HEK293T (cell line): ENCODE measurements around the gene MSGN1.

Experiments
- CTCF ChIA-PET: fragments of 350-600 bp; formaldehyde crosslinking; extraction: SDS; loops from one replicate; lab custom pipeline; 2021; ENCODE audit warnings: antibody characterized with exemption, inconsistent platforms; lab: Yijun Ruan, JAX
- POLR2A ChIA-PET: fragments of 350-600 bp; formaldehyde crosslinking; extraction: SDS; loops from one replicate; lab custom pipeline; 2020; ENCODE audit warnings: antibody characterized with exemption, inconsistent platforms; lab: Yijun Ruan, JAX
- DNase-seq: peaks from one replicate; pipeline ENCODE4 v3.0.0; 2012; ENCODE audit warnings: mixed read lengths; ENCODE audit errors: extremely low spot score
- ARNT ChIP-seq: fragments of 450-650 bp; IDR thresholded peaks from 2 replicates; pipeline ENCODE4 v1.6.1; 2017; ENCODE audit warnings: mild to moderate bottlenecking
- BHLHE40 ChIP-seq: fragments of 450-650 bp; IDR thresholded peaks from 2 replicates; pipeline ENCODE4 v1.6.1; 2016; ENCODE audit warnings: mild to moderate bottlenecking, moderate library complexity, borderline replicate concordance
- CTBP1 ChIP-seq: fragments of 450-650 bp; IDR thresholded peaks from 2 replicates; pipeline ENCODE4 v1.6.1; 2016; ENCODE audit warnings: borderline replicate concordance
- ELF4 ChIP-seq: fragments of 450-650 bp; IDR thresholded peaks from 2 replicates; pipeline ENCODE4 v1.6.1; 2017; ENCODE audit warnings: antibody characterized with exemption
- FOXA1 ChIP-seq: fragments of 450-650 bp; IDR thresholded peaks from 2 replicates; pipeline ENCODE4 v1.6.1; 2016; ENCODE audit warnings: mild to moderate bottlenecking
- FOXK2 ChIP-seq: fragments of 450-650 bp; IDR thresholded peaks from 2 replicates; pipeline ENCODE4 v1.6.1; 2016; ENCODE audit warnings: mild to moderate bottlenecking
- FOXM1 ChIP-seq: fragments of 450-650 bp; IDR thresholded peaks from 2 replicates; pipeline ENCODE4 v1.6.1; 2017; ENCODE audit warnings: mild to moderate bottlenecking, borderline replicate concordance
- HDGF ChIP-seq: fragments of 450-650 bp; IDR thresholded peaks from 2 replicates; pipeline ENCODE4 v1.6.1; 2017; ENCODE audit warnings: antibody characterized with exemption, borderline replicate concordance
- L3MBTL2 ChIP-seq: fragments of 450-650 bp; conservative IDR thresholded peaks from 2 replicates; pipeline ENCODE4 v1.6.1; 2016; ENCODE audit warnings: mild to moderate bottlenecking
- LEF1 ChIP-seq: fragments of 450-650 bp; IDR thresholded peaks from 2 replicates; pipeline ENCODE4 v1.6.1; 2017; ENCODE audit warnings: mild to moderate bottlenecking, borderline replicate concordance
- NFRKB ChIP-seq: fragments of 450-650 bp; IDR thresholded peaks from 2 replicates; pipeline ENCODE4 v1.6.1; 2016; ENCODE audit warnings: mild to moderate bottlenecking, moderate library complexity
- PKNOX1 ChIP-seq: fragments of 450-650 bp; IDR thresholded peaks from 2 replicates; pipeline ENCODE4 v1.6.1; 2016
- SP1 ChIP-seq: fragments of 450-650 bp; IDR thresholded peaks from 2 replicates; pipeline ENCODE4 v1.6.1; 2017
- SUZ12 ChIP-seq: fragments of 450-650 bp; IDR thresholded peaks from 2 replicates; pipeline ENCODE4 v1.6.1; 2016; ENCODE audit warnings: mild to moderate bottlenecking
- TARDBP ChIP-seq: fragments of 450-650 bp; IDR thresholded peaks from 2 replicates; pipeline ENCODE4 v1.6.1; 2016
- ZNF384 ChIP-seq: fragments of 450-650 bp; IDR thresholded peaks from 2 replicates; pipeline ENCODE4 v1.6.1; 2016

The MSGN1 gene

GRCh38 chr2:17788773-17789172, 27.5 kb upstream of the MSGN1 start:
- no peak for DNase-seq
- TF ChIP-seq FOXA1 (no peak), CTBP1 (no peak), BHLHE40 (no peak), LEF1 (no peak), ELF4 (no peak)
- ChIA-PET POLR2A (no interaction called here), CTCF (no interaction called here)

- POLR2A ChIA-PET, result no interaction called here
- CTCF ChIA-PET, result no interaction called here
- no peak for TF ChIP-seq FOXK2
- no peak for TF ChIP-seq ARNT
- no peak for TF ChIP-seq LEF1
- no peak for TF ChIP-seq HDGF
- no peak for DNase-seq
These were observed 25.7 kb upstream of the MSGN1 start for GRCh38 chr2:17790536-17790935.

DNA sequence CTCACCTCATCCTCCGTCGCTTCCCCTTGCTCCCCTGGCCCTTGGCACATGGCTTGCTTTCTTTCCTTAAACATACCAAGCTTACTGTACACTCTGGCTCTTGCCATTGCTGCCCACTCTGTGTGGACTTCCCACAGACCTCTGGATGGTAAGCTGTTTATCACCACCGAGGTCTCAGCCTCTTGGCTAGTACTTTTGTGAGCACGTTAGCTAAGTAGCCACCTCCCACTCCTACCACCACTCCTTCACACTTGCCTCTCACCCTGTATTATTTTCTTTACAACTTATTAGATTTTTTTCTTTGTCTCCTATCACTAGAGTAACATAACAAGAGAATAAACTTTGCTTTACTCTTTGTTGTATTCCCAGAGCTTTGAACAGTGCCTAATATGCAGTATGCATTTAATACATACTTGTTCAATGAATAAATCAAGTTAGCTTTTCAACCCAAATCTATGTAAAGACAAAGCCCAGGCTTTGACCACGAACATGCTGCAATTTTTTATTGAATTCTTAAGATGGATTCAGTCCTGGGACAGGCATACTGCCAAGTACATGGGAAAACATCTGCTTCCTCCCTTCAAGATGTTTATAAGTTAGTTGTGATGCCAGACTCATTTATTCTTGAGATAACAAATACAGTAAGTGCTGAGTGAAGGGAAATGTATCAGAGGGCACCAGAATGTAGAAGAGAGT, 25.0 kb upstream of the MSGN1 start:
- TF ChIP-seq SP1, result no peak
- no peak for TF ChIP-seq HDGF
- TF ChIP-seq BHLHE40, result no peak
- no peak for TF ChIP-seq ARNT
- TF ChIP-seq FOXK2, result no peak
- no peak for TF ChIP-seq SUZ12
- no peak for TF ChIP-seq L3MBTL2
- no peak for TF ChIP-seq FOXA1
- TF ChIP-seq PKNOX1, result no peak
- TF ChIP-seq CTBP1, result no peak
- no peak for TF ChIP-seq ZNF384
- TF ChIP-seq NFRKB, result no peak
- TF ChIP-seq FOXM1, result no peak
- CTCF ChIA-PET, result no interaction called here
- DNase-seq, result no peak

DNA sequence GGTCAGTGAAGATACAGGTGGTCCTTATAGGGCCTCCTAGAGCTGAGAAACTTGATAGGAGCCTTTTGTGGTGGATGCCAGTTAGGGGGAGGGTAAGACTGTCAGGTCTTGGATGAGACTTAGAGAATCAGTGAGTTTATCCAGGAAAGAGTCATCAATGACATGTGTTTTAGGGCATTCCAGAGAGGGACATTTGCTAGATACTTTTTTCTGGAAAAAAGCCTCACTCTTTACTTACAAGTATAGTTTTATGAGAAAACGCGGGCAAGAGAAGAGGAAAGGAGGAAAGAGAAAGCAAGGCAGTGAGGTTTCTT, 24.5 kb upstream of the MSGN1 start:
- TF ChIP-seq FOXM1, result no peak
- TF ChIP-seq NFRKB, result no peak
- TF ChIP-seq FOXK2, result no peak
- POLR2A ChIA-PET, result no interaction called here
- no peak for DNase-seq
- CTCF ChIA-PET, result no interaction called here

More for the DNA sequence above, 25.0 kb upstream of the MSGN1 start:
- POLR2A ChIA-PET, result no interaction called here

DNA sequence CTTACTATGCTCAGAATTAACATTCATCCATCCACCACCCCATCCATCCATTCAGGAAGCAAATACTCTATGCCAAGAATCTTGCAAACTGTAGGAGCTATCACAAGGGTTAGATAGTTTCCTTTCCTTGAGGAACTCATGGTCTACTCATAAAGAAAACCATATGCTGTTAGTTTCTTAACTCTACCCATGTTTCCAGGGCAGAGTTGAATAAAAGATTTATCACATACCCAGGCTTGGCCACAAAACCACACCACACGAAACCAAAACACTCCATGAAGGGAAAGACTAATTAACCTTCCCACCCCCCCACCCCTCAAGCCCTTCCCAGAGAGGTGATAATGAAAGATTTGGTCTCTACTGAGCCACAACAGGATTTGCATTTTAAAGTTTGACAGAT, 23.7 kb upstream of the MSGN1 start:
- POLR2A ChIA-PET, result no interaction called here

DNA sequence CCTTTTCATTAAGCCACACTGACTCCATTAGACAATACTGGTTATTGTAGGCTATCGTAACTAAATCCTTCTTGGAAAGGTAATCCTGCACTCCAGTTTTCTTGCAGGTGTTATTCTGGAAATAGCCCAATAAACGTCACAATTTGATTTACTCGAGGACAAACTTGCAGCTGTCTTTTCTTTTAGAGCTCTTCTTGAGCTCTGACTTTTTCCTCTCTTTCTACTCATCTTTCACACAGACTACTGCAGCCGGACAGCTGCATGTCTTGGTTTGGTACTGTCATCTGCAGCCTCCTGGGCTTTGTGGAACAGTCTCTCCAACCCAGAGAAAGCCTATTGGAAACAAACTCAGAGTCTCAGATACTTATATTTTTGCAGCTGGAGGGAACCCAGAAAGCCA, 23.0 kb upstream of the MSGN1 start:
- CTCF ChIA-PET, result no interaction called here
- POLR2A ChIA-PET, result no interaction called here
- no peak for DNase-seq
- TF ChIP-seq SP1 (no peak), L3MBTL2 (no peak), NFRKB (no peak), FOXA1 (no peak), CTBP1 (no peak), FOXM1 (no peak), ELF4 (no peak), LEF1 (no peak), SUZ12 (no peak), PKNOX1 (no peak)

More for the DNA sequence above, 23.7 kb upstream of the MSGN1 start:
- TF ChIP-seq FOXM1 (no peak), FOXA1 (no peak)
- CTCF ChIA-PET, result no interaction called here
- DNase-seq, result no peak

DNA sequence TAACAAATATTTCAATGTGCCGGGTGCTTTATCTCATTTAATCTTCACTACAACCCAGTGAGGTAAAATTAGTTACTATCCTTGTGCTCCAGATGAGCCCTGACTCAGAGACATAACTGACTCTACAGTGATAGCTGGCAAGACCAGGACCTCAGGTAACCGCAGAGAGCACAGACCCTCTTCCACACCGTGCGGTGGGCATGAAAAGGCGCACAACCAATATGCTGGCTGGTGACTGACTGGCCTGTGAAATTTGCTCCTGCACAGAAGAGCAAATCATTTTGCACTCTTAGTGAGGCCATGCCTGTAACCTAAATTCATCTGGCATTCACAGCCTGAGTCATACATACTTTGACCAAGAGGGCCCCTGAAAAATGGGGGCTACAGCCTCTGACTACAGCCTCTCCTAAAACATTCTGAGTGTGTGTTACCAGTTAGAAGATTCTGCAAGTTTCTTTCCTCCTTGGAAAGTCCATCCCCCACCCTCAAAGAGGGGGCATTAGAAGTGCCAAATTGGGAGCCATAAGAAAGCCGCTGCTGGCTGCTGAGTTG, 22.4 kb upstream of the MSGN1 start:
- DNase-seq, result no peak
- CTCF ChIA-PET, result no interaction called here
- POLR2A ChIA-PET, result no interaction called here
- TF ChIP-seq SUZ12 (no peak), BHLHE40 (no peak), SP1 (no peak), NFRKB (no peak), CTBP1 (no peak), L3MBTL2 (no peak)

- CTCF ChIA-PET, result no interaction called here
- POLR2A ChIA-PET, result no interaction called here
- TF ChIP-seq TARDBP, result no peak
- no peak for TF ChIP-seq CTBP1
- no peak for TF ChIP-seq SP1
- TF ChIP-seq NFRKB, result no peak
- TF ChIP-seq ZNF384, result no peak
- DNase-seq, result no peak
These were observed 21.0 kb upstream of the MSGN1 start for GRCh38 chr2:17795309-17795708.
